ENCODE results near the gene TBC1D19.
A peak's percentile ranks its signal among the peaks of the same experiment; 100 is the strongest.

TBC1D19 gene

GRCh38 chr4:26802790-26803189, 218.9 kb downstream of the TBC1D19 start:
- Histone ChIP-seq H3K9ac (ENCODE audit: low read length) (no peak overlapping the region), H3K27me3 (ENCODE audit: control insufficient read depth in 1 of 2, insufficient read depth in 2 of 2, low read length in 2 of 2) (no peaks in the 10 kb centered on the region), H3K4me3 (ENCODE audit: low read depth in 1 of 2, low read length in 2 of 2) (no peak overlapping the region), H3K4me1 (ENCODE audit: insufficient read depth, low read length) (no peaks in the 10 kb centered on the region), H3K27ac (ENCODE audit: low read depth, low read length) (no peak overlapping the region), H3K36me3 (ENCODE audit: insufficient read depth, low read length) (no peaks in the 10 kb centered on the region), H3K9me3 (ENCODE audit: low read length) (no peaks in the 10 kb centered on the region)

- H3K9ac ChIP-seq (ENCODE audit: low read length): no peak overlapping the region
- no peak overlapping the region for H3K27ac ChIP-seq (ENCODE audit: low read depth, low read length)
- no peaks in the 10 kb centered on the region for H3K9me3 ChIP-seq (ENCODE audit: low read length)
- H3K36me3 ChIP-seq (ENCODE audit: insufficient read depth, low read length): no peaks in the 10 kb centered on the region
- no peaks in the 10 kb centered on the region for H3K4me1 ChIP-seq (ENCODE audit: insufficient read depth, low read length)
- H3K4me3 ChIP-seq (ENCODE audit: low read depth in 1 of 2, low read length in 2 of 2): no peak overlapping the region
- no peaks in the 10 kb centered on the region for H3K27me3 ChIP-seq (ENCODE audit: control insufficient read depth in 1 of 2, insufficient read depth in 2 of 2, low read length in 2 of 2)
These were observed 219.5 kb downstream of the TBC1D19 start for GRCh38 chr4:26803211-26803861.

- Histone ChIP-seq H3K27me3 (ENCODE audit: control insufficient read depth in 1 of 2, insufficient read depth in 2 of 2, low read length in 2 of 2) (no peaks in the 10 kb centered on the region), H3K4me3 (ENCODE audit: low read depth in 1 of 2, low read length in 2 of 2) (peak overlapping the region; percentile 34 to 56), H3K9me3 (ENCODE audit: low read length) (no peaks in the 10 kb centered on the region), H3K9ac (ENCODE audit: low read length) (no peak overlapping the region), H3K27ac (ENCODE audit: low read depth, low read length) (no peak overlapping the region), H3K4me1 (ENCODE audit: insufficient read depth, low read length) (no peaks in the 10 kb centered on the region), H3K36me3 (ENCODE audit: insufficient read depth, low read length) (no peaks in the 10 kb centered on the region)
These were observed 220.6 kb downstream of the TBC1D19 start for GRCh38 chr4:26804451-26804850.

- Histone ChIP-seq H3K27ac (ENCODE audit: low read depth, low read length) (no peak overlapping the region), H3K4me1 (ENCODE audit: insufficient read depth, low read length) (no peaks in the 10 kb centered on the region), H3K9ac (ENCODE audit: low read length) (no peak overlapping the region), H3K9me3 (ENCODE audit: low read length) (no peaks in the 10 kb centered on the region), H3K27me3 (ENCODE audit: control insufficient read depth in 1 of 2, insufficient read depth in 2 of 2, low read length in 2 of 2) (no peaks in the 10 kb centered on the region), H3K36me3 (ENCODE audit: insufficient read depth, low read length) (no peaks in the 10 kb centered on the region), H3K4me3 (ENCODE audit: low read depth in 1 of 2, low read length in 2 of 2) (peak overlapping the region; percentile 34 to 56)
These were observed 221.0 kb downstream of the TBC1D19 start for GRCh38 chr4:26804925-26805324.

All from muscle layer of colon (tissue), 2 donors.